NCI-H146 (cell line): ENCODE measurements around the gene HERPUD2.
"Not testable (repeated sequence)": the region's sequence is repeated elsewhere in the genome, so short reads cannot be mapped to it uniquely, and the experiment has no call there.

Experiments
- DNase-seq: peaks from one replicate; lab custom pipeline; 2025; lab: John Stamatoyannopoulos, UW

Gene HERPUD2

DNA sequence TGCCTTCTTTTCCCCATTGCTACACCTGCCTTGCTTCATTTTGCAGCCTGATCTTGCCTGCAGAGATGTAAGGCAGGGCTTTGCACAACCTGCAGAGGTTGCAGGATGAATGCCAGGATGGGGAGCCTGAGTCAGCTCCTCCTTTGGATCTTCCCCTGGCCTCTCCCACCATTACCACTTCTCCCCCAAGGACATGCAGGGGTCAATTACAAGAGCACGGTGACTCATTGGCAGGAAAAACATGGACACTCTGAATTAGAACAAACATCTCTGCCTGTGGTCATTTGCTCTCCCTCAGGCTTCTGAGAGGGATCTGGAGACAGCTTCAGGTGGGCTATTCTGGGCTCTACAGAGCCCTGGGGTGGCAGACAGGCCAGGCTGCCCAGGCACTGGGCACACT lies 89.2 kb downstream of the HERPUD2 start:
- no peak for DNase-seq

DNA sequence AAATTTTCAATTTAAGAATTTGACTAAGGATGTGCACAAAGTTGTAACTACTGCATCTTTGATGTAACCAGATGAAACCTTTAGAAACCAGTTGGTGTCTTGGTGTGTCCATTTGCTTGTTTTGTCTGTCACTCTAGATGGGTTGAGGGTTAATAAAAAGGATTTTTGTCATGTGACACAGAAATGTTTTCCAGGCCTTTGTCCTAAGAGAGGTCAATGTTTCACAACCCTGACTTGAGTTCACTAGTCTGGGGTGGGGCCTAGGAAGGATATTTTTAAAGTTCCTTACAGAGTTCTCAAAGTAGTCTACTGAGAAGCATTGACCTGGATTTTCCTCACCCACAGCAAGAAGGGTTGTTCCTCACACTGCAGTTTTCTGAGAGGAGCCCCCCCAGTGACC lies 90.3 kb downstream of the HERPUD2 start:
- DNase-seq = no peak

DNA sequence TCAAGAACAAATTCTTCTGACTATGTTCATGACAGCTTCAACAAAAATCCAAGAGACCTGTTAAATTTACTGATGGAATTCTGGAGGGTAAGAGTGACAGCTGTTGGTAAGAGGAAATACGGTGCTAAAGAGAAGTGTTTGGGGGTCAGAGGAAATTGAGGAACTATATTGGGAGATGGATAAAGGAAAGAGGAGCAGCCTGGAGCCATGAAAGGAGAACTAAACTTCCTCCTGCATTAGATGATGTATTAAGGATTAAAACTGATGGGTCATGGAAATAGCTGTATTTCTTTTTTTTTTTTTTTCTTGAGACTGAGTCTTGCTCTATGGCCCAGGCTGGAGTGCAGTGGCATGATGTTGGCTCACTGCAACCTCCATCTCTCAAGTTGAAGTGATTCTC lies 95.3 kb downstream of the HERPUD2 start:
- DNase-seq = no peak

DNA sequence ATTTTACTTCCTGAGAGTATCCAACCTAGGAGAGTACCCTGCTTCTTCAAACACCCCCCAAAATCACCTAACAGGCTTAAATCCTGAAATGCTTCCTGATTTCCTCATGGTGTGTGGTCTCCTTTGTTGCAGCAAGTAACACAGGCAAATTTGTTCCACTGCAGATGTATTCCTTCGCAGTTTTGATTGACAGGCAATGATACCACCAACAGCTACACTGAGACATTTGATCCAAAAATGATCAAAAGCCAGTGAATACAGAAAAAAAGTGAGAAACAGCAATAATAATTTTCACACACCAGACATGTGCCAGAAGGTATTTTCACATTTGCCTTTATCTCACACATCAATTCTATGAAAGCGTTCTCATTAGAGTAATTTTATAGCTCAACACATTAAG lies 95.9 kb downstream of the HERPUD2 start:
- no peak for DNase-seq

DNA sequence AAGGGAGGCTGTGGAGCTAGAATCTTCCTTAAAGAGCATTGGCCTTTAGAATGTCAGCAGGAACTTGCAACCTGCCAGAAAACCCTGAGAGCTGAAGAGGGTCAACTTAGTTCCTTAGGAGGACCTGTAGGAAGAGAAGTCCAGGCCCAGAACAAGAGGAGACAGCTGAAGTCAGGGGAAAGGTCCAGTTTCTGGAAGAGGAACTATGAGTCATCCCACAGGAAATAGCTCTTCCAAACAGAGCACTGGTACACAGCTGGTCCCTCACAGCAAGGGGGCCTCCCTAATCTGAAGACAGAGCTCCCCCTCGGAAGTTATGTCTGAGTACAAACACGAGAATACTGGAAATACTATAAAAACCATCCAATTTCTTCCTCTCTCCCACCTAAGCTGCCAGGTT lies 98.9 kb downstream of the HERPUD2 start:
- peak; percentile 13 for DNase-seq

DNA sequence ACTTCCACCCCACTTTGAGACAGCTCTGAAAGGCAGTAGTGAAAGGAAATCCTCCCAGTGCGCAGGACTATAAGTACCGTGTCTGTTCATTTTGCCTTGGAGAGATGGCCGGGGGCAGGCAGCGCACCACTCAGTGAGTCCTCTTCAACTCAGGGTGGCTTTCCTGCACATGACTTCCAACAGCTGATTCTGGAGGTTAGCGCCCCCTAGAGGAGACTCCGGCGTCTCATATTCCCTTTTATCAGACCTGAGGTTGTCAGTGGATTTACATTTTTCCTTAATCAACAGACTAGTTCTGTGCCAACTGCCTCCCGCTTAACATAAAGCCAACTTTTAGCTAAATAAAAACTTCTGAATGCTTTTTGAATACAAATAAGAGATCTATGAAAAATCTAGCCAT lies 101.0 kb downstream of the HERPUD2 start:
- DNase-seq = peak; percentile 6

DNA sequence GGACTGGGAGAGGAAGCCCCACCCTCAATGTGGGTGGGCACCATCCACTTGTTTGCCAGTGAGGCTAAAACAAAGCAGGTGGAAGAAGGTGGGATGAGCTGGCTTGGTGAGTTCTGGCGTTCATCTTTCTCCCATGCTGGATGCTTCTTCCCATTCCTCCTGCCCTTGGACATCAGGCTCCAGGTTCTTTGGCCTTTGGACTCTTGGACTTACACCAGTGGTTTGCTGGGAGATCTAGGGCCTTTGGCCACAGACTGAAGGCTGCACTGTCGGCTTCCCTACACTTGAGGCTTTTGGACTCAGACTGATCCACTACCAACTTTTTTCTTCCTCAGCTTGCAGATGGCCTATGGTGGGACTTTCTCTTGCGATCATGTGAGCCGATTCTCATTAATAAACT lies 106.3 kb downstream of the HERPUD2 start:
- DNase-seq = no peak

DNA sequence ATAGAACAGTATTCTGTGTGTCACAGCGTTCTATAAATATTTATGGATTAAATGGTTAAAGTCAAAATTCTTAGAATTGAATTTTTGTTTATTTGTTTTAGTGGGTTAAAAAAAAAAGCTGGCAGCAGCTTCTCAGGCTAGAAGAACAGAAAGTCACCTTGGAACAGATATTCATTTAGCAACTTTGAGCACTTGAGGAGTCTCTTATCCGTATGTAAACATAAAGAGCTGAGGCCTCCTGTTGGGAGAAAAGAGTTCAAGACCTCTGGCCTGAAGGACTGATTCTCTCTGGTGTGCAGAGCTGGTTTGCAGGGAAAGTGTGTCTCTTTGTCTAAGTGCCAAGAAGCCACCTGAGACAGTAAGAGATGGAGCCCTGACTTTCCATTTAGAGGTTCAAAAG lies 109.9 kb downstream of the HERPUD2 start:
- DNase-seq = no peak

DNA sequence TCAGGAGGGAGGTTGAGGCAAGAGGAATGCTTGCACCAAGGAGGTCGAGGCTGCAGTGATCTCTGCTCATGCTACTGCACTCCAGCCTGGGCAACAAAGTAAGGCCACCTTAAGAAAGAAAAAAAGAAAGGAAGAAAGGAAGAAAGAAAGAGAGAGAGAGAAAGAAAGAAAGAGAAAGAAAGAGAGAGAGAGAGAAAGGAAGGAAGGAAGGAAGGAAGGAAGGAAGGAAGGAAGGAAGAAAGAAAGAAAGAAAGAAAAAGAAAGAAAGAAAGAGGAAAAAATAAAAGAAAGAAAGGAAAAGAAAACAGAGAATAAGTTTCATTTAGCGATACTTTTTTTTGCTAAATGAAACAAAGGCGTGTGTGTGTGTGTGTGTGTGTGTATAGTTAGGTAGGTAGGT lies 110.4 kb downstream of the HERPUD2 start:
- DNase-seq = not testable (repeated sequence)
